SHP77 (cell line): ENCODE measurements around the gene INSM1.
"Not testable (repeated sequence)": the region's sequence is repeated elsewhere in the genome, so short reads cannot be mapped to it uniquely, and the experiment has no call there.

Experiments
- DNase-seq, 2 experiments: peaks; one replicate each; lab custom pipeline; 2025; lab: John Stamatoyannopoulos, UW

Gene INSM1, protein sequence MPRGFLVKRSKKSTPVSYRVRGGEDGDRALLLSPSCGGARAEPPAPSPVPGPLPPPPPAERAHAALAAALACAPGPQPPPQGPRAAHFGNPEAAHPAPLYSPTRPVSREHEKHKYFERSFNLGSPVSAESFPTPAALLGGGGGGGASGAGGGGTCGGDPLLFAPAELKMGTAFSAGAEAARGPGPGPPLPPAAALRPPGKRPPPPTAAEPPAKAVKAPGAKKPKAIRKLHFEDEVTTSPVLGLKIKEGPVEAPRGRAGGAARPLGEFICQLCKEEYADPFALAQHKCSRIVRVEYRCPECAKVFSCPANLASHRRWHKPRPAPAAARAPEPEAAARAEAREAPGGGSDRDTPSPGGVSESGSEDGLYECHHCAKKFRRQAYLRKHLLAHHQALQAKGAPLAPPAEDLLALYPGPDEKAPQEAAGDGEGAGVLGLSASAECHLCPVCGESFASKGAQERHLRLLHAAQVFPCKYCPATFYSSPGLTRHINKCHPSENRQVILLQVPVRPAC

DNA sequence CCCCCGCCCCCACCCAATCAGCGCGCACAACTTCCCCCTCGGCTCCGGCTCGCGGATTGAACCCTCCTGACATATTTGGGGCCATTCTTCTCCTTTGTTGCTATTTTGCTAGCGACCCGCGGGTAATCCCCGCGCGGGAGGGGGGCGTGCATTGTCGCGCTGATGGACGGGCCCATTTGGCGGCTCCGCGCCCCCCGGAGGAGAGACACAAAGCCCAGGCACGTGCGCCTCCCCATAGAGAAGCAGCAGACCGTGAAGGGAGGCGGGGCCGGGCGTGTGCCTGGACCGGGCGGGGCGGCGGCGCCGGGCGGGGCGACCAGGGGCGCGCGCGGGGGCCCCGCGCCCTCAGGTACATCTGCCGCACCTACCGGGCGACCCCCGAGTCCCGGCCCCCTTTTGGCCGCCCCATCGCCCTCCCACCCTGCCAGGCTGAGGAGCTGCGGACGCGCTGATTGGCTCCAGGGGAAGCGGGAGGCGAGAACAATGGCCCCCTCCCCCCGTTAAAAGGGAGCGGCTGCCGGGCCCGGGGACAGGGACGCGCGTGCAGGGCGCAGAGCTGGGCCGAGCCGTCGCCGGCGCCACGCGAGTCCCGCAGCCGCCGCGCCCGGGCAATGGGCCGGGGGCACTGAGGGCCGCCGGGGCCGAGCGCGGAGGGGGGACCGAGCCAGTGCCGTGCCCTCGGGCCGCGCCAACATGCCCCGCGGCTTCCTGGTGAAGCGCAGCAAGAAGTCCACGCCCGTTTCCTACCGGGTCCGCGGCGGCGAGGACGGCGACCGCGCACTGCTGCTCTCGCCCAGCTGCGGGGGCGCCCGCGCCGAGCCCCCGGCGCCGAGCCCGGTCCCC is at the start of gene INSM1:
TSS of gene INSM1 (plus strand) at position 530 of the 843 bp plus-strand sequence. CDS start at position 694, 164 bp downstream.
- DNase-seq, result peak; percentile 97 to 100

DNA sequence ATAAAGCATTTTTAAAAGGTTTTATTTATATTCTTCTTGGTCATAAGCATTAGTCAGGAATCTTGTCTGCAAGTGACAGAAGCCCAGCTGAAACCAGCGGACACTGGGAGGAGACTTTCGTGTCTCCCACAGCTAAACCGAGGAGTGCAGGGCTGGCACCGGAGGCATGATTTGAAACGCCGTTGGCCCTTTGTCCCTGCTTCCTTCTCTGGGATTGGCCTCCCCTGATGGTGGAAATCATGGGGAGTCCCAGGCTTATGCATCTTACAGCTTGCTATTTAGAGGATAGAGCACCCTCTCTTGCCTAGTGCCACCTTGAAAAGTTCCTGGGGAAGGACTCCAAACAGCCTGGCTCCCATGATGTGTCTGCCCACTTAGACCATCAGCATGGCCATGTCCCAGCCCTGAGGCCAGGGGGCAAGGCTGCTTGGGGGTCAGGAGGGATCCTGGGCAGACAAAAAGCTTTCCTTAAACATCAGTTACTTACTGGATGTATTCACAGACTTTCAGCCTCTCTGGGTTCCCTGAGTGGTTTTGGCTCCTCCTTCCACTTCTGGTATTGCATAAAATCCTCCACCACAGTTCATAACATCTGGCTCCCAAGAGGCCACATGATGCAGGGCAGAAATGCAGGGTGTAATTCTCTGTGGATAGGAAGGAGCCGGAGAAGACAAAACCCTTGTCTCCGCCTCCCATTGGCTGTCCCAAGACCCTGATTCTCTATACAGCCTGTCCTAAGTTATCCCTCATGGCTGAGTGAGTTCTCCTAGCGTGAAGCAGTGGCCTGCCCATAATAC is 49.3 kb upstream of the INSM1 start:
- DNase-seq, result no peak

DNA sequence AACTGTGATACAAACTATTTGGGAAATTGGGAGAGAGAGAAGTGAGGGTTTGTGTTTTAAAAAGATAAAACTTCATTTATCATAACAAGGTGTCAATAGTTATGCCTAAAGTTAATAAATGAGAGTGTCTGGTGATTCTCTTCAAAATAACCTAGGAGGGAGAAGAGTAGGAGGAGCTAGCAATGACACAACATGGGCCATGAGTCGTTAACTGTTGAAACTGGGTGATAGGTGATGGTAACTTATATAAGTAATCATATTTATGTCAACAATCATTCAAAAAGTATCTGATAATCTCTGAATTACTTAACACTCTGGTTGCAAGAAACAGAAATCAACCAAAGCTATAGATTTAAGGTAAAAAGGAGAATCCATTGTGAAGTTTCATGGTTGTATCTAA is 46.8 kb upstream of the INSM1 start:
- DNase-seq, result no peak

DNA sequence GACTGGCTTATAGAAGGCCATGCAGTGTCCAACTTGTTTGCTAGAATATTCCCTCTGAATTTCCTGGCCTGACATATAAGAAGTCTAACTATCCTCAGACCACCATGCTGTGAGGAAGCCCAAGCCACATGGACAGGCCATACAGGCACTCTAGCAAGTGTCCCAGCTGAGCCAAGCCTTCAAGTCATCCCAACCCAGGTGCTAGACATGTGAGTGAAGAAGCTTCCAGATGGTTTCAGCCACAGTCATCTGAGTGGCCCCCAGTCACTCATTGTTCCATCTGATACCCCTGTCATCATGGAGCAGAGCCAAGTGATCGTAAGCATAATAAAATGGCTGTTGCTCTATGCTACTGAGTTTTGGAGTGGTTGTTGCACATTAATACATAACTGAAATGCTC is 46.0 kb upstream of the INSM1 start:
- no peak for DNase-seq

DNA sequence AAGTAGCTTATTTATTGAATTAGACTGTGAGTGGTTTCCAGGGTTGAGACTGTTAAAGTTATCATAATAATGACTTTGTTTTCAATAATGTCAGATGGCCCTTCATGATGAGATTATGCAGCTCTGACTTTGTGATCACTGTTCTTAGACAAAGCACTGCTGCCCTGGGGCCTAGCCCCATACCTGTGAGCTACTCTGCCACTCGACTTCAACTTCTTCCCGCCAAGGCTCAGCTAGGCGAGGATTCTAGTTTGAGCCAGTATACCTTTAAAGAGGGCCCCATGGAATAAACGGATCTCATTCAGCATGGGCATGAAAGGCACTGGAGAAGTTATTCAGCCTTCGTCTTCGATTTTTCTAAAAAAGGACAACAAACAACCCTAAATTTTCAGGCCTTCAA is 45.0 kb upstream of the INSM1 start:
- DNase-seq, result no peak

DNA sequence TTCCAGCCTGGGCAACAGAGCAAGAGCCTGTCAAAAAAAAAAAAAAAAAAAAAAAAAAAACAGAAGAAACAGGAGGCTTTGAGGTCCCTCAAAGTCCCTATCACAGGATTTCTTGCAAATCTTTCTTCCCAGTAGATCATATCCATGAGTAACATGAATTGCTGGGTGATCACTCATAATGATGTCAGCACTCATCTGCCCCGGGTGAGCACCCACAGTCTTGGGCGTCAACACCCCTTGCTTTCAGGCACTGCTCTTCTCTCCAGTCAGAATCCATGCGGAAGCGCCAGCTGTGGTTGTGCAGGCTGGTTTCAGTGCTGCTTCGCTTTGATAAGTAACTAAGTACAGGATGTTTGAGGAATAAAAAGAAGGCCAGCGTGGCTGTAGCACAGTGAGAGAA is 40.2 kb upstream of the INSM1 start:
- DNase-seq, result no peak

DNA sequence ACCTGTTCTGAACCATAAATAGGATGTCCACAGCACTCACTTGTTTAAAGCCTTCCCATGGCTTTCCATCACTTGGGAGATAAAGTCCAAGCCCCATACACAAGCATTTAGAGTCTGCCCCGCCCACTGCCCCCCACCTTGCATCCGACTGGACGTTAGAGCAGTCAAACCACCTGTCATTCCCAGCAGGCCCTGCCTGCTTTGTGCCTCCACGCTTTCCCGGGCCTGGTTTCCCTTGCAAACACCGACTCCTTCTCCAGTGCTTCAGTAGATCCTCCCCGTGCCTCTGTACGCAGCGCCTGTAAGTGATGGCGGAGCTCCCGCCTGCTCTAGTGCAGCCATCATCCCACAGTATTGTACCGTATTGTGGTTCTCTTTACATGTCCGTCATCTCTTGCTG is 38.3 kb upstream of the INSM1 start:
- DNase-seq, result no peak

DNA sequence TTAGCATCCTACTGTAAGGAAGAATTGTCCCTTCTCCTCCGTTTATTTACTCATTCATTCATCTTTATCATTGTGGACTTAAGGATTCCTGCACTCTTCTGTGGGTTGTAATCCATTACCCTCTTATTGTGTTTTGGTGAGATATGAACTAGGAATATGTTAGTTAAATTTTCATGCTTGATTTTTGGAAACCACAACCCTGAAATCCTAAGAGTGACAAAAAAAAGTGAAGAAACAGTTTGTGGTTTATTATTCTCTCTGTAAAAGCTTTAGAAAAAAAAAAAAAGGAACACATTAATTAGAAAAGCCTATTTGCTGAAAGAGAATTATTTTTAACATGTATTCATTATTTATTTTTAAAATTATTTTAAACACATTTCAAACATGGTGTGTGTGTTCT is 36.7 kb upstream of the INSM1 start:
- no peak for DNase-seq

DNA sequence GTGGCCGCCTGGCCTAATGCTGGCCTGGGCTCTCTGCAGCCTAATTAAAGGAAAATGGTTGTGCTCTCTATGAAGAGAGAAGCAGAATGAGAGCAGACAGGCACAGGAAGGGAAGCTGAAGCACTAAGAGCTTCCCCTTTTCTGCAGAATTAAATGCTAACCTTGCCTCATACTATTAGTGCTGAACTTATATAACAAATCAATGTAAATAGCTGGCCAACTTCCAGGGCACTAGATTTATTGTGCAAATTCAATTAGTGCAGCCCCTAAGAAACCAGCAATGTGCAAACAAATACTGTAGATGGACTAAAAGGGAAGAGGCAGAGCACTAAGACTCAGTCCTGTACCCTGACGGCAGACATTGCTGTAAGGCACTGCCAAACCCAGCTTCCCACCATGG is 36.1 kb upstream of the INSM1 start:
- DNase-seq, result no peak

DNA sequence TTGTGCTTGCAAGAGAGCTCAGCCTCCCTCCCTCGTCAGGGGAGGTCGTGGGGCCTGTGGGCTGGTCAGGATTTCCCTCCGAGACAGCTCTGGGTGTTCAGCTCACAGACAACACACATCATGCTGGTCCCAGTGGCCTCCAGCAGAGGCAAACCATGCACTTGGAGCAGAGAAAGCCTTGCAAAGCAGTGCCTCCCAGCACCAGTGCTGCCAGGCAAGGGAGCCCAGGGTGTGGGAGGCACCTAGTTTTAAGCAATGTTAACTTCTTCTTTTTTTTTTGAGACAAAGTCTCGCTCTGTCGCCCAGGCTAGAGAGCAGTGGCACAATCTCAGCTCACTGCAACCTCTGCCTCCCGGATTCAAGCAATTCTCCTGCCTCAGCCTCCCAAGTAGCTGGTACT is 34.0 kb upstream of the INSM1 start:
- no peak for DNase-seq

DNA sequence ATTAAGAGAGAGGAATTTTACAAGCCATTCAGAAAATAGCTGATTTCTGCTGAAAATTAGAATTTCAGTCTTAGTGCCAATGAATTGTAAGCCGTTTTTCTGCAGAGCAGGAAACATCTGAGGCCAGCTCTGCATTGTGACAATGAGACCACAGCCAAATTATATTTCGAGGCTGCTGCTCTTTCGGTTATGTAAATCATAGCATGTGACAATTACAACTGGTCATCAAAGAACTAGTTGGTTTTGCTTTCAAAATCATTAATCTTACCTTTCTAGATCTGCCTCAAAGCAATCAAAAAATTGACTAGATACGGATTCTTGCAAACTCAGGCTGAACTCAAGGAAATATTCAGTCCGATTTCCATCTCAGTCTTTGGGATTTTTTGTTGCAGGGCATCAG is 33.4 kb upstream of the INSM1 start:
- no peak for DNase-seq

DNA sequence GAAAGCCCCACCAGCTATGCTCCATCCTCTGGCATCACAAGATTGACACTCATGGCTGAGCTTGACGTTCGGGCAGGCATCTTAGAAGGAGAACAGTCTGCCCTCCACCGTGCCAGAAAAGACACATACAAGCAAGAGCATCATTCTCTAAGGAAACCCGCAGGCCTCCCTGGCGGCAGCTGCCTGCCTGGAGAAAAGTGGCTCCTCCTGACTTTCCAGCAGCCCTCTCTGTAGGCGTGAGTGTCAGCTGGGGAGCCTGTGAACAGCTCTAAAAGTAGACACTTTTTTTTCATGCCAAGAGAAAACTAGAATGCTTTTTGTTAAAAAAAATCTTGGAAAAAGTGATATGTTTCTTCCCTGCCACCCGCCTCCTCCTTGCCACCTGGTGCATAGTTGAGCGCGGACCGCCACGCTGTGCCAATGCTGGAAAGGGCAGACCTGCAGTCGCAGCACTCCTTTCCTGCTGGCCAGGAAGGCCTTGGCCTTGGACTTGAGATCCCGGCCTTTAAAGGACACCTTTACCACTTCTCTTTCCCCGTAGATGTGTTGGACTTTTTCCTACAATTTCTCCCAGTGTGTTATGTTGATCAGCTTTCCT is 29.7 kb upstream of the INSM1 start:
- no peak for DNase-seq

DNA sequence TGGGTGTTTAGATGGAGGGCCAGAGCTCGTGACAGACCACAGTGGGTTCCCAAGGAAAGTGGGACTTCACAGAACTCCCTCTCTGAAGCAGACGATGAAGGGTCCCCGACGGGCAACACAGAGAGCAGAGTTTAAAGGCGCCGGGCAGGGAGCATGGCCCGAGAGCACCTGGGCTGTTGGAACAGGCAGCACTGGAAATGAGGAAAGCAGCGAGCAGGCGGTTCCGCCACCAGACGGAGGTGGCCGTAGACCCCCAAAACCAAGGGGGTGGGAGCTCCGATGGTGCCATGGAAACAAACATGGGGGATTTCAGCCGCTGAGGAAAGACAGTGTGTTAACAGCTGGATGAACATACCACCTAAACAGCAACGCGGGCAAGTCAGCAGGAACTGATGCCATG is 27.5 kb upstream of the INSM1 start:
- no peak for DNase-seq

DNA sequence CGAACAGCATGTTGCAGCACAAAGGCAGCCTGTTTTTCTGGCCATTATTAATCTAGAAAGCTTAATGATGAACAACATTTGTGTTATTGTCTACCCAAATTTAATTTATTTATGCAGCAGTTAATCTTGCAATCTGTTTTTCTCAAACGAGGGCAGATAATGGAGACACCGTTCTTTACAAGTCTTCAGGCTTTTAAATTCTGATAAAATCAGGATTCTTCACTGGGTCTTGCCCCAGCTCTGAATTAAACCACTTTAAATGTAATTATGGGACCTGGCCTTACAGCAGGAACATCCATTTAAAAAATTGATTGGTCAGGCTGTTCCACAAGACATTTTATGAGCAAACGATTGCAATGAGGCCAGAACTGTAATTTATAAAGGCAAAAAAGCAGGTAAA is 26.5 kb upstream of the INSM1 start:
- no peak for DNase-seq

DNA sequence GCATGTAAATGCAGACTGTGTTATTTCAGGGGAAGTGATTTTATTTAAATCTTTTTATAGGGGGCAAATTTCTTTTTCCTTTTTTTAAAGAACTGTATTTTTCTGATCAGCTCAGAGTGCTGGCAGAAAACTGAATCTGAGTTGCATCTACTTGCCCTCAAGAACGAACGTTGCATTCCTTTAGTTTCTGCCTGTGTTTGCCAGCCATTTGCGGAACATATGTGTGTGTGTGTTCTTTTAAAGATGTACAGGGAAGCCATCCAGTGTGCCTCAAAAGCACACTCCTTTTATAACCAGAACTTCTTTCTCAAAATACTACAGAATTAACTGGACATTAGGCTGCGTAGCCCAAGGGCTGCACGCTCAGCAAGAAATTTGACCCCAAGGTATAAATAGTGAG is 25.8 kb upstream of the INSM1 start:
- no peak for DNase-seq

DNA sequence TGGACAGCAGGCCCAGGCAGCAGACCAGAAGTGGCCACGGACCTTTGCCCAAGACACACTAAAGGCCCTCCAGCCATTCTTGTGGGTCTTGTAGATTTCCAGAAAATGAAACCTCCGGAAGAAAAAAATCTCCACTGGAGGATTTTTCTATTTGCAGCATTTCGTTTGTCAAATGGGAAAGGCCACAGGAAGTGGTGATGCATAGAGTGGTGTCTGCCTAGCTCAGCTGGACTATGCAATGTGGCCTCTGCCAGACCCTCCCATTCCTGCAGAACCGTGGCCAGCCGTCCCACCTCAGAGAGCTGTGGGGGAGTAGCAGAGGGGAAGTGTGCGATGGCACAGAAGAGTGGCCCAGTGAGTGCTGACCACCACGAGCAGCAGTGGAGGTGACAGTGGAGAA is 24.0 kb upstream of the INSM1 start:
- DNase-seq, result no peak

DNA sequence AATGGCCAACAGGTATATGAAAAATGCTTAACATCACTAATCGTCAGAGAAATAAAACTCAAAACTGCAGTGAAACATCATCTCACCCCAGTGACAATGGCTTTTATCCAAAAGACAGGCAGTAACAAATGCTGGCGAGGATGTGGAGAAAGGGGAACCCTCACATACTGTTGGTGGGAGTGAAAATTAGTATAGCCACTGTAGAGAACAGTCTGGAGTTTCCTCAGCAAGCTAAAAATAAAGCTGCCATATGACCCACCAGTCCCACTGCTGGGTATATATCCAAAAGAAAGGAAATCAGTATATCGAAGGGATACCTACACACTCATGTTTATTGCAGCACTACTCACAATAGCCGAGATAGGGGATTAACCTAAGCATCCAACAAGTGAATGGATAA is 23.4 kb upstream of the INSM1 start:
- no peak for DNase-seq

DNA sequence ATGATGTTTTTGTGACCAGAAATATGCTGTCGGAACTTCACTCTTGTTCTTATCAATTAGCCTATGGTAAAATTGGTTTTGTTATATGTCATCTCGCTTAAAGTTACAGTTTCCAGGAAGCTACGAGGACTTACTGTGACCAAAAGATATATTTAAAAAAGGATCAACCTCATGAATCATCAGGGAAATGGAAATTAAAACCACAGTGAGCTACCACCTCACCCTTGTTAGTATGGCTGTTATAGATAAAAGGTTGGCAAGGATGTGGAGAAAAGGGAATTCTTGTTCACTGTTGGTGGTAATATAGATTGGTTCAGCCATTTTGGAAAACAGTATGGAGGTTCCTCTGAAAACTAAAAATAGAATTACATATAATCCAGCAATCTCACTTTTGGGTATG is 14.3 kb upstream of the INSM1 start:
- no peak for DNase-seq

DNA sequence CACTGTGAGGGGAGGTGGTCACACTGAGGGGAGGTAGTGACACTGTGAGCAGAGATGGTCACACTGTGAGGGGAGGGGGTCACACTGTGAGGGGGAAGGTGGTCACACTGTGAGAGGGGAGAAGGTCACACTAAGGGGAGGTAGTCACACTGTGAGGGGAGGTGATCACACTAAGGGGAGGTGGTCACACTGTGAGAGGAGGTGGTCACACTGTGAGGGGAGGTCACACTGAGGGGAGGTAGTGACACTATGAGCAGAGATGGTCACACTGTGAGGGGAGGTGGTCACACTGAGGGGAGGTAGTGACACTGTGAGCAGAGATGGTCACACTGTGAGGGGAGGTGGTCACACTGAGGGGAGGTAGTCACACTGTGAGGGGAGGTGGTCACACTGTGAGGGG is 12.4 kb upstream of the INSM1 start:
- DNase-seq, result not testable (repeated sequence)

DNA sequence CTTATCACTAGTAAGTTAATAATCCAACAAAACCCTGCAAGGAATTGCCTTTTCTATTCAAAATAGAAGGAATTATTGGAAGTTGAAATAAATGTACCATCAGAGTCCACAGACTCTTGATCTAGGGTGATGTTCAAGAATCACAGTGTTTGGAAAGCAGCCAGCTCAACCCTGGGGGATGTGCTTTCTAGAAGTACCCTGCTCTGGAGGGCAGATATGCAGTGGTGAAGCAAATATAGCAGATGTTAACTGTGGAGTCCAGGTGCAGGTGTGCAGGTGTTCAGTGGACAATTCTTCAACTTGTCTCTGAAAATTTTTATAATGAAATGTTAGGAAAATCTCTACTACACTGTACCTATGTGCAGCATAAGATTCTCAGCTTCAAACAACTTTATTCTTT is 9.1 kb upstream of the INSM1 start:
- DNase-seq, result peak; percentile 68 to 71

DNA sequence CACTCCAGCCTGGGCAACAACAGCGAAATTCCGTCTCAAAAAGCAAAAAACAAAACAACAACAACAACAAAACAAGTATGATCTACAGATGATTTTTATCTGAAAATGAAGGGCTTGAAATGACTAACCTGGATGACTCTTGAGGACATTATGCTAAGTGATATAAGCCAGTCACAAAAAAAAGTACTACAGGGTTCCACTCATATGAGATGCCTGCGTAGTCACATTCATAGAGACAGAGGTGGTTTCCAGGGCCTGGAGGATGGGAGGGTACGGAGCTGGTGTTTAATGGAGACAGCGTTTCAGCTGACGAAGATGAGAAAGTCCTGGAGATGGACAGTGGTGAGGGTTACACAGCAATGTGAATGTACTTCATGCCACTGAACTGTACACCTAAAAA is 8.3 kb upstream of the INSM1 start:
- DNase-seq, result no peak

DNA sequence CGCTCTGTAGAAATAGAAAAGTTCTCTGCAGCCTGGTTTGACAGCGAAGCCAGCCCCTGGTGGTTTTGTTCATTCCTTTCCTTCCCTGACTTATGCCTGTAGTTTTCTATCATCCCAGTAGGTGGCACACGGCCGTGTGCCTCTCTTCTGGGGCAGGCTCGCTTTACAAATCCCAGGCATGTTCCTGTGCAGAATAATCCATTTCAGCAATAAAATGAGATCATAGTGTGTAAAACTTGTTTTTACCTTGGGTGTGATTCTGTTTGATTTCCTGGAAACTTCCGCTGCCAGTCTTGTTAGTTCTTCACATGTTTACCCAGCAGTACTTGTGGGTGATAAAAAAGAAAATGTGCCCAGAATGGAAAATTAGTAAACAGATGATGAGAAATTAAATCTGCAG is 7.4 kb upstream of the INSM1 start:
- DNase-seq, result peak; percentile 81 to 85
